ENCODE measurements around the gene KRTAP5-2.
"Not testable (repeated sequence)": the region's sequence is repeated elsewhere in the genome, so short reads cannot be mapped to it uniquely, and the experiment has no call there.

The KRTAP5-2 gene

DNA sequence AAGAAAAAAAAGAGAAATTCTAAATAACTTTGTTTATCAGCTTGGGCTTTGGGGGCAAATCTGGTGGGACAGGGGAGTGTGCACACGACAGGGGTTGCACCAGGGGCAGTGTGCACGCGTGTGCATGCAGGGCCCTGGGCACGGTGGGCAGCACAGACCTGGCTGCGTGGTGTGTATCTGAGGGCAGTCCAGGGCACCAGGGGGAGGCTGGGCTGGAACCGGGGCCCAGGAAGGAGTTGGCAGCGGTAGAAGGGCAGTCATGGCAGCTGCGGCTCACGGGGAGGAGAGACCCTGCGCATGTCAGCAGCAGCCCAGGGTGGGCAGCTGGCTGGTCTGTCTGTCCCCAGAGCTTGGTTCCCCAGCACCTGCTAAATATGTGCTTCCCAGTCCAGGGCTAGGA is 35.8 kb upstream of the KRTAP5-2 start:
- TF ChIP-seq ZNF274 (IDR thresholded peaks at IDR 0.05; ENCODE audit: low read depth, low read length), result no peak
- H3K4me3 ChIP-seq (ENCODE audit: low read length), result no peak overlapping the region

DNA sequence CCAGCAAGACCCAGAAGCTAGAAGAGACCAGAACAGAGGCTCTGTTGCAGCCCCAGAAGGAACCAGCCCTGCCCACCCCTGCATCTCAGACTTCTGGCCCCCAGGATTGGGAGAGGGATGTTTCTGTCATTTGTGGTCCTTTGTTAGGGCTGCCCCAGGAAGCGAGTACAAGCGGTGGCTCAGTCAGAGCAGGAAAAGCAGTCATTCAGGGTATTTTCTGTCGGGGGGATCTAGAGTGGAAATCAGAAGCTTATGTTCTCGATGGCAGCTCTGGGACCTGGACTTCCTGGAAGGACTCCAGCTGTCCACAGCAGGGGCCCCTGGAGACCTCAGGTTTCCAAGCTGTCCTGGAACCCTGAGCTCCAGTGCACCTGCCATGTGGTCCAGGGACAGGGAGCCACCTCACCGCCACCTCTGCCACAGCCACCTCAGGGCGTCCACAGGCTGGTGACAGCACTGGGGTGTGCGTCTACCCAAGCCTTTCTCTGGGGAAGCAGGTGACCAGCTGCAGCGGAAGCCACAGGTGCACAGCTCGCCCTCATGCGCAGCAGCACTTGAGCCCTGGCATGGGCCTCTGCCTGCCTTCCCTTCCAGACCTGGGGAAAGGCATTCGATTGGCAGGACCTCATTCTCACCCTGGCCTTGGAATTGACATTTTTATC is 34.1 kb upstream of the KRTAP5-2 start:
- H3K4me3 ChIP-seq (ENCODE audit: low read length), result no peak overlapping the region
- TF ChIP-seq ZNF274 (IDR thresholded peaks at IDR 0.05; ENCODE audit: low read depth, low read length), result no peak

DNA sequence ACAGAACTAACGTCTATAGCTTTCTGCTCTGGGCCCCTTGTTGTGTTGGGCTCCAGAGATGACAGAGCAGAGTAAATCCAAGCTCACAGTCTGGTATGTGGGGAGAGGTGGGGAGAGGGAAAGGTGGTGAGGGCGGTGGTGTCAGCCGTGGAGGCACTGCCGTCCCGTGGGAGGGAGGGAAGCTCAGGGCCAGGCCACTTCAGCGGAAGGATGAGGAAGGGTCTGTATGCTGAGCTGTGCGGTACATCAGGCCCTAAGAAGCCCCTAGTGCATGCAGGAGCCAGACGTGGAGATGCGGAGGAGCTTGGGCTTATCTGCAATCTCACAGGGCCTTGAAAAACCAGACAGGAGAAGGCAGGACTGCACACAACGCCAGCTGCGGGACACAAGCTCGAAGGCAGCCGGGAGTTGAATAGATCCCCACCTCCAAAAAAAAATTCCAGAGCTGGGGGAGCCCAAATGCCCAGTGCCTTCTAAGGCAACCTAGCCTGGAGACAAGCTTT is 33.0 kb upstream of the KRTAP5-2 start:
- H3K4me3 ChIP-seq (ENCODE audit: low read length), result no peak overlapping the region

DNA sequence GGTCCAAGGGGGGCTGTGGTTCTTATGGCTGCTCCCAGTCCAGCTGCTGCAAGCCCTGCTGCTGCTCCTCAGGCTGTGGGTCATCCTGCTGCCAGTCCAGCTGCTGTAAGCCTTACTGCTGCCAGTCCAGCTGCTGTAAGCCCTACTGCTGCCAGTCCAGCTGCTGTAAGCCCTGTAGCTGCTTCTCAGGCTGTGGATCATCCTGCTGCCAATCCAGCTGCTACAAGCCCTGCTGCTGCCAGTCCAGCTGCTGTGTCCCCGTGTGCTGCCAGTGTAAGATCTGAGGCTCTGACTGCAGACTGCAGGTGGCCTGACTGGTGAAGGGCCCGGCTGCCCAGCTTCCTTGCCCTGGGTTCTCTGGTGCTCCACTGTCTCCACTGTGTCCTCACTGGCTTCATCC is 32.2 kb upstream of the KRTAP5-2 start:
- TF ChIP-seq ZNF274 (IDR thresholded peaks at IDR 0.05; ENCODE audit: low read depth, low read length), result no peak
- no peak overlapping the region for H3K4me3 ChIP-seq (ENCODE audit: low read length)

More for the DNA sequence above, 33.0 kb upstream of the KRTAP5-2 start:
- no peak for TF ChIP-seq ZNF274 (IDR thresholded peaks at IDR 0.05; ENCODE audit: low read depth, low read length)

DNA sequence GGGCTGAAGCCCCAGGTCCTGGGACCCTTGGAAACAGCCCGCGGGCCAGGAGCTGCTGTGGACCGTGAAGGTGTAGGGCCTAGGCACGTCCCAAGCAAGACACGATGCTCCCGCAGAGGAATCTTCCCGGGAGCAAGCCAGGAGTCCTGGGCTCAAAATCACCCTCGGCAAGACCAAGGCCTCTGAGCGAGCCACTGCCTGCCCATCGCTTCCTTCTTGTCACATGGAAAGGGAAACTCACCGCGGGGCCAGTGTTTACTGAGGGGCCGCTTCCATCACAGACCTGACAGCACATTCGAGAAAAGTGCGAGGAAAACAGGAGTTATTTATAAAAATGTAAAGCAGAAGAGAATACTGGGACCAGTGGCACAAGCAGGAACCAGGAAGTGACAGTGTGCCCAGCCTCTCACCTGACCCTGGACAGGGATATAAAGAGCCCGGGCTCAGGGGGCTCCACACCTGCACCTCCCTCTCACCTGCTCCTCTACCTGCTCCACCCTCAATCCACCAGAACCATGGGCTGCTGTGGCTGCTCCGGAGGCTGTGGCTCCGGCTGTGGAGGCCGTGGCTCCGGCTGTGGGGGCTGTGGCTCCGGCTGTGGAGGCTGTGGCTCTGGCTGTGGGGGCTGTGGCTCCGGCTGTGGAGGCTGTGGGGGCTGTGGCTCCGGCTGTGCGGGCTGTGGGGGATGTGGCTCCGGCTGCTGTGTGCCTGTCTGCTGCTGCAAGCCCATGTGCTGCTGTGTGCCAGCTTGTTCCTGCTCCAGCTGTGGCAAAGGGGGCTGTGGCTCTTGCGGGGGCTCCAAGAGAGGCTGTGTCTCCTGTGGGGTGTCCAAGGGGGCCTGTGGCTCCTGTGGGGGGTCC is 31.5 kb upstream of the KRTAP5-2 start, which contains the start of gene KRTAP5-5:
Gene KRTAP5-5, plus strand, starts transcription at position 450 of the 860 bp plus-strand sequence. Its CDS starts 66 bp downstream, at position 516.
- no peak within 1 kb of the TSS for H3K4me3 ChIP-seq (ENCODE audit: low read length)
- TF ChIP-seq ZNF274 (IDR thresholded peaks at IDR 0.05; ENCODE audit: low read depth, low read length), result no peak

DNA sequence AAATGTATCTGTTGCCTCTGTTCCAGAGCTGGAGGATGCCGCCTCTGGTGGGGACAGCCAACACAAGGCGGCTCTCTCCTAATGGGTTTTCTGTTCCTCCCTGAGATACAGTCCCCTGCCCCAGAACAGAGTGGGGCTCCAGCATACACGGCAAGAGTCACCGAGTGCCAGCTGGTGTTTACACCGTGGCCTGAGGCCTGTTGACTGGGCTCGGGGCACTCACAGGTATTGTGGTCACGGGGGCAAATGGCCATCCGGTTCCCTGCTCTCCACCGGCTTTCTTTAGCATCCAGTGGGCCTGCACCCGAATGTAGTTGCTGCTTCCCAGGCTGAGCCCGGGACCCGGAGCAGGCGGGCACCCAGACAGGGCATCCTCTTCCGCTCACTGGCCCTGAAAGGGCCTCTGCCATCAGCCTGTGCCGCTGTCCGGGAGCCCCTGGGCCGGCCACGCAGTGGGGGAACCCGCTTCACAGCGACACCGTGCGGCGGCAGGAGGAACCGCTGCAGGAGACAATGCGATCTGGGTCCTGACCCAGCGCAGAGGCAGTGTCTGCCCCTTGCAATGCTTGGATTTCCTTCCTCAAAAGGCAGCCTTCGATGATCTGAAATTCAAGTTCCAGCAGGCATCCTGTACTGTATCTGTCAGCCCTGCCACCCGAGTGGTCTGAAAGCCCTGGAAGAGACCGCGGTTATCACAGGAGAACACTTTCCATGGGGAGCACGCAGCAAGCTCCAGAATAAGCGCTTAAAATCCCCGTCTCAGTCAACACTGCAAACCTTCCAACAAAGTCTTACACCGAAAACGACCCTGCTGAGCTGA is 30.6 kb upstream of the KRTAP5-2 start:
- TF ChIP-seq ZNF274 (IDR thresholded peaks at IDR 0.05; ENCODE audit: low read depth, low read length), result no peak
- no peak overlapping the region for H3K4me3 ChIP-seq (ENCODE audit: low read length)

DNA sequence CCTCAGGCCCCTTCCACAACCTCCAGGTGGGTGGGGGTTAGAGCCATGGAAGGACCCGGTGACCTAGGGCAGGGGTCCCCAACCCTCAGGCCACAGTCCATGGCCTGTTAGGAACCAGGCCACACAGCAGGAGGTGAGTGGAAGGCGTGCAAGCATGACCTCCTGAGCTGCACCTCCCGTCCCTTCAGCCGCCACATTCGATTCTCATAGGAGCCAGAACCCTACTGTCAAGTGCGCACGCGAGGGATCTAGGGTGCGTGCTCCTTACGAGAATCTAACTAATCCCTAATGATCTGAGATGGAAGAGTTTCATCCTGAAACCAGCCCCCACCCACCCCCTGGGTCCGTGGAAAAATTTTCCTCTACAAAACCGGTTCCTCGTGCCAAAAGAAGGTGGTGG is 27.4 kb upstream of the KRTAP5-2 start:
- no peak for TF ChIP-seq ZNF274 (IDR thresholded peaks at IDR 0.05; ENCODE audit: low read depth, low read length)
- no peak overlapping the region for H3K4me3 ChIP-seq (ENCODE audit: low read length)

DNA sequence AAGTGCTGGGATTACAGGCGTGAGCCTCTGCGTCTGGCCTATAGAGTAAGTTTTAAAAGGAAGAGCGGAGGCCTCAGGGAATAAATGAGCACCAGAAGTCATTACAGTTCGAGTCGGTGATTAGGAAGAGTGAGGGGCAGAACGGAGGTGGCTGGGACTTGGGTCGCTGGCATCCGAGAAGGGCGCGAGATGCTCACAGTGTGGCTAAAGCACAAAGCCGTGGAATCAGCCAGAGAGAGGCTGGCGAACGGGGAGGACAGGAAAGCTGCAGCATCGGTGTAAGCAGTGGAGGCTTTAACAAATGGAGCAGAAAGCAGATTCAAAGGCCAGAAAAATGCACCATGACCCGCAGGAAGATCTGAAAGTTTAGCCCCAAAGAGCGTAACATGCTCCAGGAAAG is 26.5 kb upstream of the KRTAP5-2 start:
- H3K4me3 ChIP-seq (ENCODE audit: low read length), result no peak overlapping the region
- TF ChIP-seq ZNF274 (IDR thresholded peaks at IDR 0.05; ENCODE audit: low read depth, low read length), result no peak

DNA sequence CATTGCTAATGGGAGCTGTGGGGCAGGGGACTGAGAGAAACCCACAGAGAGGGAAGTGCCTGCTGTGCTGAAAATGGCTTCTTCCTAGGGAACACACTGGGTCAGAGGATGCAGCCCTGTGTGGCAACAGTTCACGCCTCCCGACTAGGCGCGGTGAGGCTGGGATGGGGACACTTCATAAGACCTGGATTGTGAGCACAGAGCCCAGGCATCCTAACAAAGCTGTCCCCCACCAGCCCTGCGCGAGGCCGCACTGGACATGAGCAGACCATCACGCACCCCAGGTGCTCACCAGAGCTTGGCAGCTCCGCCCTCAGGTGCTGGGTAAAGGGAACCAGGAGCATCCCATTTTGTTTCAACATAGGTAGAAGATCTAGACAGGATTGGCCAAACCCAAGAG is 25.6 kb upstream of the KRTAP5-2 start:
- no peak for TF ChIP-seq ZNF274 (IDR thresholded peaks at IDR 0.05; ENCODE audit: low read depth, low read length)
- no peak overlapping the region for H3K4me3 ChIP-seq (ENCODE audit: low read length)

DNA sequence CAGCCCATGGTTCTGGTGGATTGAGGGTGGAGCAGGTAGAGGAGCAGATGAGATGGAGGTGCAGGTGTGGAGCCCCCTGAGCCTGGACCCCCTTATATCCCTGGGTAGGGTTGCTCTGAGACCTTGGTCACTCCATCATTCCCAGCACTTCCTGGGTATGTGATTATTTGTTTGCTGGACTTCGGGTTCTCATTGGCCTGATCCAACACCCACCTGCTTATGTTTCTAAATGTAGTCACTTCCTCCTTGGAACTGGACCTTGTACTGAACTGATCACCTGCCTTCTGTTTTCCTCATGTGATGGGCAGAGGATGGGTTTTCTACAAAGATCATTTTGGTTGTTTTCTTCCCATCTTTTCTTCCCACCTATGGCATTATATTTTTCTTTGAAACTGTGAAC is 24.0 kb upstream of the KRTAP5-2 start, which contains the start of gene KRTAP5-4:
Gene KRTAP5-4, minus strand, starts transcription at position 53 of the 400 bp plus-strand sequence. Its CDS starts 45 bp downstream, at position 8.
- no peak for TF ChIP-seq ZNF274 (IDR thresholded peaks at IDR 0.05; ENCODE audit: low read depth, low read length)
- H3K4me3 ChIP-seq (ENCODE audit: low read length), result no peak within 1 kb of the TSS

DNA sequence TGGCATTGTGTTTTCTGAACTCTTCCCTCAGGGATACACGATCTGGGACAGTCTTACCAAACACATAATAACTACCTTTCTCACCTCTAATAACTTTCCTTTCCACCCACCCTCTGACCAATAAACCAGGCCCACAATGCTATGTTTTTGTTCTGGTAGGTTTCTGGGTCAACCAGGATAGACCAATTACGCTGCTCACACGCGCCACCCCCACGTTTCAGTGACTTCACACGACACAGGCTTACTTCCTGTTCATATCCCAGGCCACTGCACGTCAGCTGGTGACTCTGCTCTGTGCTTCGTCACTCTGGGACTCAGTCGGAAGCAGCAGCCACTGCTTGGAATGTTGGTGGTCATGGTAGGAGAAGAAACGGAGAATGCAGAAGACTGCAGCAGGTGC is 21.4 kb upstream of the KRTAP5-2 start:
- no peak for TF ChIP-seq ZNF274 (IDR thresholded peaks at IDR 0.05; ENCODE audit: low read depth, low read length)
- H3K4me3 ChIP-seq (ENCODE audit: low read length), result no peak overlapping the region

DNA sequence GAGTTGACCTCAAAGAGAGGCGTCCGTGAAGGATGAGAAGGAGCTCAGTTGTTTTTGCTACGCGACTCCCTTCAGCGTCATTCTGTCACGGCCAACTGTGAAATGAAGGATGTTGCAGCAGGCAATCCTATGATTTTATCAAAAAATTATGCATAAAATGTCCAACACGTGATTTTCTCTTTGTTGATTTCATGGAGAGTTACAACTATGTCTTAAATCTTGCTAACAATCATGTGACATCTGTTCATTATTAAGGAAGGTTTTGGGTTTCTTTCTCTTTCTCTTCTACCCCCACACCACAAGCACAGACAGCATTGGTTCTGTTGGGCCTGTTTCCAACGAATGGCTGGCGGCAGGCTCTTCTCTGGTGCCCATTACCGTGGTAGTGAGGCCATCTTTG is 20.1 kb upstream of the KRTAP5-2 start:
- no peak for TF ChIP-seq ZNF274 (IDR thresholded peaks at IDR 0.05; ENCODE audit: low read depth, low read length)
- H3K4me3 ChIP-seq (ENCODE audit: low read length), result no peak overlapping the region

DNA sequence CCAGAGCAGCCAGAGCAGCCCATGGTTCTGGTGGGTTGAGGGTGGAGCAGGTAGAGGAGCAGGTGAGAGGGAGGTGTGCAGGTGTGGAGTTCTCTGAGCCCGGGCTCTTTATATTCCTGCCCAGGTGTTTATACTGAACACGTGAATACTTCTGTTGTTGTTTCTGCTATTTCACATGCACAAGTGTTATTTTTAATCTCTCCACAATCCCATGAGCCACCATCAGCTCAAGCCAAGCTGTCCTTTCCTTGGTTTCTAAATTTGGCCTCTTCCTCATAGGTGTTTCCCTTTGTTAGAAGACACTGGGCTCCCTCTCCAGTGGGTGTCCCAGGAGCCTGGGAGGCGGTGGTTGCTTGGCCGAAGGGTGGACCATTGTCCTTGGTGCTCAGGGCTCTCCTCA is 10.3 kb upstream of the KRTAP5-2 start, which contains the start of gene KRTAP5-3:
Gene KRTAP5-3, minus strand, starts transcription at position 101 of the 400 bp plus-strand sequence. Its CDS starts 78 bp downstream, at position 23.
- TF ChIP-seq ZNF274 (IDR thresholded peaks at IDR 0.05; ENCODE audit: low read depth, low read length), result no peak
- no peak within 1 kb of the TSS for H3K4me3 ChIP-seq (ENCODE audit: low read length)

DNA sequence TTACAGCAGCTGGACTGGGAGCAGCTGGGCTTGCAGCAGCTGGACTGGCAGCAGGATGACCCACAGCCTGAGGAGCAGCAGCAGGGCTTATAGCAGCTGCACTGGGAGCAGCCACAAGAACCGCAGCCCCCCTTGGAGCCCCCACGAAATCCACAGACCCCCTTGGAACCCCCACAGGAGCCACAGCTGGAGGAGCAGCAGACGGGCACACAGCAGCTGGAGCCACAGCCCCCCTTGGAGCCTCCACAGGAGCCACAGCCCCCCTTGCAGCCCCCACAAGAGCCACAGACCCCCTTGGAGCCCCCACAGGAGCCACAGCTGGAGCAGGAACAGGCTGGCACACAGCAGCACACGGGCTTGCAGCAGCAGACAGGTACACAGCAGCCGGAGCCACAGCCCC is 9.8 kb upstream of the KRTAP5-2 start:
- not testable (repeated sequence) for H3K4me3 ChIP-seq (ENCODE audit: low read length)

DNA sequence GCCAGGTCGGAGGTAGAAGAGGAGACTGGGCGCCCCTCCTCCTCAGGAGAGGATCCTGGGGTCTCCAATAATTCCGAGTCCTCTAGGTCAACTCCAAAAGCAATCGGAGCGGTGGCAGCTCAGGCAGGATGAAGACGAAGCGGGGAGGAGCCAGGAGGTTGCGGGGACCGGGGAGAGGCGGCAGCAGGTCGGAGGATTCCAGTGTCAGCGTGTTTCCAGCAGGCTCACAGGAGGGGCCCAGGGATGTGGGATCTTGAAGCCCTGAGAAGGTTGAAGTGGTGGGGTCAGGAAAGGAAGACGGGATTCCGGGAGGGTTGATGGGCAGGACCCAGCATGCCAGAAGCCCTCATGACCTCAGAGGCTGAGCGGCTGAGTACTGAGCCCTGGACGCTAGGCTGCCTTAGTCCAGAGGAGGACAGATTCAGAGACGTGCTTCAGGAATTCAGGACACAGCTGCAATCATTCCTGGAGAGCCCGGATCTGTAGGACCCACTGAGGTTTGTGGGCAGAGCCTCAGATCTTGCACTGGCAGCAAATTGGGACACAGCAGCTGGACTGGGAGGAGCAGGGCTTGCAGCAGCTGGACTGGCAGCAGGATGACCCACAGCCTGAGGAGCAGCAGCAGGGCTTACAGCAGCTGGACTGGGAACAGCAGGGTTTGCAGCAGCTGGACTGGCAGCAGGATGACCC is 9.2 kb upstream of the KRTAP5-2 start:
- H3K4me3 ChIP-seq (ENCODE audit: low read length), result not testable (repeated sequence)

DNA sequence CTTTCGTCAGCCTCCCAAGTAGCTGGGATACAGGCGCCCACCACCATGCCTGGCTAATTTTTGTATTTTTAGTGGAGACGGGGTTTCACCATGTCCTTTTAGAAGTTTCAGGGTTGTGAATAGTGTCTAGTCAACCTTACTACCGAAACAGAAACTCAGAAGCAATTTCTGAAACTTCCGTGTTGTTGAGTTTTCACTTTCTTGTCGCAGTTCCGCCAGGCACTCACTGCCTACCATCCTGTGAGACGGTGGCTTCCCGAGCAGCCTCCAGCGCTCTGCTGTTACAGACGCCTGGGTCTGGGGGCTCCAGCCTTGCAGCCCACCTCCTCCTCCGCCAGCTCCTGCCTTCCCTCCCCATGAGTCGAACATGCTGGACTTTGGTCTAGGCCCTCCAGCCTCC is 7.8 kb upstream of the KRTAP5-2 start:
- H3K4me3 ChIP-seq (ENCODE audit: low read length), result not testable (repeated sequence)
